GM21423 (cell line): ENCODE measurements around the gene INS.
"Not testable (repeated sequence)": the region's sequence is repeated elsewhere in the genome, so short reads cannot be mapped to it uniquely, and the experiment has no call there.

Experiments
- ATAC-seq: cut with Tn5 transposase; IDR thresholded peaks from one replicate; pipeline ENCODE4 v1.9.1; 2021; ENCODE audit warnings: mild to moderate bottlenecking, moderate library complexity; ENCODE audit not compliant: unreplicated experiment

Gene INS

DNA sequence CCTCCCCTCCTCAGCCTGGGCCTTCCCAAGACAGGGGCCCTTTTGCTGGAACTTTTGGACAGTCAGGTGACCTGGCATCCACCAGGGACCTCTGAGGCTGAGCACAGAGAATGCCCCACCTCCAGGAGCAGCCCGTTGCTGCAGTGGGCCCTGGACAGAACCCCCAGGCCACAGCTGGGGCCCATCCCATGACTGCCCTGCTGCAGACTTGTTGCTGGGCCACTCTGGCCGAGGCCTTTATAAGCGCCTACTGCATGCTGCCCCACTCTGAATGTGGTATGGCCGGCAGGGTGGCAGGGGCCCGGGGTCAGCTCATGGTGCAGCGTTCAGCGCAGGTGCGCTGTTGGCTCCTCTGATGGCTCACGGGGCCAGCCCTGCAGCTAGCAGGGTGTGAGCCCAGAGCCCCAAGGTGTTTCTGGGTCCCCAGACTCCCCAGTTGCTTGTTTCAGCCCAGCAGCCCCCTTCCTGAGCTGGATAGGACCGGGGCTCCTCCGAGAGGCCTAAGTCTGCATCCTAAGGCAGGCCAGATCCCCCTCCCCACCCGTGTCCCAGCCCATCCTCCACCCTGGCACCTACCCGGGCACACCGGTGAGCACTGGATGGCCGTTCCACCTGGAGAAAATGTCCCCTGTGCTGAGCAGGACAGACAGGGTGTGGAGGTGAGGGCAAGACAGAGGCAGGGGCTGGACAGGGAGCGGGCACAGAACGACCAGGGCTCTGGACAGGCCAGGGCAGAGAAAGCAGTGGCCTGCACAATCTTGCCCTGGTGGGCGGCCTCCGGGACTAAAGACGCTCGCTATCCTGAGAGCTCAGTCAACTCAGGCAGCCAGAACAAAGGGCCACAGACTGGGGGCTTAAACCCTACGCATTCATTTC, 38.7 kb upstream of the INS start:
- ATAC-seq = no peak

DNA sequence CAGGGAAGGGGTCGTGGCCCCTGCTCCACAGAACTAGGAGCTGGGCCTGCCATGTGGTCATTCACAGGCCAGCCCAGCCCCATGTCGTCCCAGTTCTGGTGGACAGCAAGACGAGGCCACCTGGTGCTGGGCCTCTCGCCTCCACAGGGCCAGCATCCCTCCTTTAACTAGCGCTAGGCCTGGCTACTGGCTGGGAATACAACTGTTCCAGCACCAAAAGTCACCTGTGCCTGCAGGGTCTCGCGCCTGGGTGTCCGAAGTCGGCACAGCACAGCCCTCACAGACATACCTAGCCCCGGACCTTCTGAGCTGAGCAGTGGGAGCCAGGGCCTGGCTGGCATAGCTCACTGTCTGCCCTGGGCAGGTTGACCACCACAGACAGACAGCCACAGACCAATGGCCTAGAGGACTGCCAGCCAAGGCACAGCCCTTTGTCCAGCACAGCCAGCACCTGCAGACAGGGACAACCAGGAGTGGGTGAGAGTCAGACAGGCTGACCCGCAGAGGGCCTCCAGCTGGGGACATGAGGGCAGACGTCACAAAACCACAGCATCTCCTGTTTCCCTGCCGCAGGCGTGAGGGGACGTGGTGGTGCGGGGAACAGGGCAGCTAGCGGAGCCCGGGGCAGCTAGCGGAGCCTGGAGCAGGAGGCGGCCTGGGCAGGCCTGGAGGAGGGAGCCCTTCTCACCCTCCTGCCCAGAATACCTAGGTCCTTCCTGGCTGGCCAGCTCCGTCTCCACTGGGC, 37.8 kb upstream of the INS start:
- ATAC-seq = no peak

DNA sequence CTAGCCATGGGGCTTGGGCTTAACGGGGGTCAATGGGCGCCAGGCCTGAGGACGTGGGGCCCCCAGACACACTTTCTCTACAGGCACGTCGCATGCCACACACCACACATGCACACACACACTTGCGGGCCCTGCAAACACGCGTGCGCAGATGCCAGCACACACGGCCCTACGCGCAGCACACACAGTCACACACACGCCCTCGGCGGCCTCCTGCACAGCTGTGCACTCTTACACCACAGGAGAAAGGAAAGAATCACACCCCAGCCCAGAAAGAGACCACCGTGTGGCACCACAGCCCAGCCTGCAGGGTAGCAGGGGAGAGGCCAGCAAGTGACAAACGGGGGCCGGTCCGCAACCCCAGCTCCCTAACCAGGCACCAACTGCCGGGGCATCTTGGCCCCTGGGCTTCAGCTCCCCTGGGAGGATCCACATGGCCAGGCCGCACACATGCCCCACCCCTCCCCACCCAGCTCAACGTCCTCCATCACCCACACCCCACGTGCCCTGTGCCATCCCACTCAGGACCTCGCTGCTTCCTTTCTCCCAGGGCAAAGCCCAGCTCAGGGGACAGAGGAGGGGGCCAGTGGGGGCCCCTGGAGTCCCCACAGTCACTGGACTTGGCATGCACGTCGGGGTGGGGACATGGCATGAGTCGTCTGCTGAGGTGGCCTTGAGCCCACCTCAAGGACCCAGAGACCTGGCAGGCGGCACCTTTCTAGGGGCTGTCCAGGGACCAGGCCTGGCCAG, 36.9 kb upstream of the INS start:
- no peak for ATAC-seq

DNA sequence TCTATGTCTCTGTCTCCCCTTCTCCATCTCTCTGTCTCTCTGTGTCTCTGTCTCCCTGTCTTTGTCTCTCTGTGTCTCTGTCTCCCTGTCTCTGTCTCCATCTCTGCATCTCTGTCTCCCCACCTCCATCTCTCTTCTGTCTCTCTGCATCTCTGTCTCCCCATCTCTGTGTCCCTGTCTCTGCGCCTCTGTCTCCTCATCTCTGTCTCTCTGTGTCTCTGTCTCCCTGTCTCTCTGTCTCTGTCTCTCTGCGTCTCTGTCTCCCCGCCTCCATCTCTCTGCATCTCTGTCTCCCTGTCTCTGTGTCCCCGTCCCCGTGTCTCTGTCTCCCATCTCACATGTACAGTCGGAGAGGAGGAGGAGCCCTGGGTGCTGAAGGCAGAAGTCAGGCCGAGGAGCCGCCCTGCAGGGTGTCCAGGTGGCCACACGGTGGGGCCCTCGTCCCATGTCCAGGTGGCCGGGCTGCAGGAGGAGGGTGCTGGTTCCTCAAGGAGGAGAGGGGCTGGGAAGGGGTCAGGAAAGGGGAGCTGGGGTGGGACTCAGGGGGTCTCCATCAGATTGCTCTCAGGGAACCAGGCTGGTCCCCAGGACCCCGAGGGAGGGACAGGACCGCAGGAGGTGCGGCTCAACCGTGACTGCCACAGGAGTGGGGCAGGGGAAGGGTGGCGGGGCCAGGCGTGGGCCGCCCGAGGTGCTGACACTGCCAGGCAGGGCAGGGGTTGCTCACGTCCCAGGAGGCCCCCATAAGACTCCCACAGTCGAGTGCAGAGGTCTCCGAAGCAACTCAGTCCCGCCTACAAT, 36.2 kb upstream of the INS start:
- no peak for ATAC-seq

DNA sequence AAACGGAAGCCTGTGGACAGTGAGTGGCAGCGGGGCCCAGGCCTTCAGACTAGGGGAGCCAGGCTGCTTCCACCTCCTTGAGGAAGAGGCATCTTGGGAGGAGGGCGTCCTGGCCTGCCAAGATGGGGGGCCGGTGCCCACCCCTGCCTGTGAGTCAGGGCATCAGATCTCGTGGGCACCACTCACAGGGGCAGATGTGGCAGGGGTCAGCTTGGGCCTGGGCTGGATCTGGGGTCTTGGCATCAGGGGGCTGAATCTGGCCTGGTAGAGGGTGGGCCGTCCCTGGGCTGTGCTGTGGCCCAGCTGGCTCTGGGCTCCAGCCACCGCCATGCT, 34.7 kb upstream of the INS start:
- ATAC-seq = no peak

DNA sequence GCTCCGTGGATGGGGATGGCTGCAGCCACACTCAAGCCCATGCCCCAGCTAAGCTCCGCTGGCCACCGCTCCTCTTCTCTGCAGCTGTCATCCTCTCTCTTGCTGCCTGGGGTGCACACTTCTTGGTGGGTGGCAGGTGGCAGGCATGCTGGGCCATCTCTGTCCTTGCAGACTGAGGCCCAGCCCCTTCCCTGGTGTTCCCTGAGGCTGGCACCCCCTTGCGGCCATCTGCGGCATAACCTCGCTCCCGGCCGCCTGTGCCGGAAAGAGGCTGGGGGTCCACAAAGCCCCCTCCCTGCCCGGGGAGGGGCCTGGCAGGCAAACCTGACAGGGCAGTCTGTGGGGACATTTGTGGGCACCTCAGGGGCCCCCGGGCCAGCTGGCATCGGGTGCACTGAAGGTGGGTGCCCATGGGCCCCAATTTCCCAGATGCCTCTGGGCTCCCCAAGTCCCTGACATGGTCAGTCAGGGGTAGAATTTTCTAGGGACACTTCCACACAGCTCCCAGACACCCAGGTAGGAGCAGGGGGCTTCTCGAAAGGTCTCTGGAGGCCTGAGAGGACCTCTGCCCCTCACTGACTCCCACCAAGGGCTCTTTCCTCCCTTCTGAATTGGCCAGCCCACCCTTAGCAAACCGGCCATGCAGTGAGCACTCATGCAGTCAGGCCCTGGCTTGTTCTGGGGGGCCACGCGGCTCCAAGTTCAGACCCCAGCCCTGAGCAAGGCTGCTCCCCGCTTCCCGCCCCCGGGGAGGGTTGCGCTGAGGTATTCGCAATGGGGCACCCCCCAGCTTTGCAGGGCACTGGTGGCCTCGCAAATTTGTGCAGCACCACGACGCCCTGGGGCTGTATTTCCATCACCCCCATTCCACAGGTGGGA, 34.1 kb upstream of the INS start:
- no peak for ATAC-seq

DNA sequence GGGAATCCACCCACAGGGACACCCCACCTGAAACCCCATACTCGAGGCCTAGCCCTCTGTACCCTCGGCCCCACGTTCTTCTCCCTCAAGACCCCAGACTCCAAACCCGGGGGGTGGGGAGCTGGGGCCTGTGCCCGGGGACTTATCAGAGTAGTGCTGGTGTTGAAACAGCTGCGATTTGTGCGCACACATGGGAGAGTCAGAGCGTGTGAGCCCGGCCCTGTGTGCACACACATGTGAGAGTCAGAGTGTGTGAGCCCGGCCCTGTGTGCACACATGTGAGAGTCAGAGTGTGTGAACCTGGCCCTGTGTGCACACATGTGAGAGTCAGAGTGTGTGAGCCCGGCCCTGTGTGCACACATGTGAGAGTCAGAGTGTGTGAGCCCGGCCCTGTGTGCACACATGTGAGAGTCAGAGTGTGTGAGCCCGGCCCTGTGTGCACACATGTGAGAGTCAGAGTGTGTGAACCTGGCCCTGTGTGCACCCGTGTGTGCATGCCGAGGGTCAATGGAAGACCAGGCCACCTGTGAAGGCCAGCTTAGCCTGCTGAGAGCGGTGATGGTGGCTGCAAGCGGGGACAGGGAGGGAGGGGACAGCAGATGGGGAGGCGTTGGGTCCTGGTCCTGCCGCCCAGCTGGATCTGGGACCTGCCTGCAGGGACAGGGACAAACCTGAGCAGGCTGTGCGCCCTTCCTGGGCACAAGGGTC, 33.0 kb upstream of the INS start:
- ATAC-seq = not testable (repeated sequence)

DNA sequence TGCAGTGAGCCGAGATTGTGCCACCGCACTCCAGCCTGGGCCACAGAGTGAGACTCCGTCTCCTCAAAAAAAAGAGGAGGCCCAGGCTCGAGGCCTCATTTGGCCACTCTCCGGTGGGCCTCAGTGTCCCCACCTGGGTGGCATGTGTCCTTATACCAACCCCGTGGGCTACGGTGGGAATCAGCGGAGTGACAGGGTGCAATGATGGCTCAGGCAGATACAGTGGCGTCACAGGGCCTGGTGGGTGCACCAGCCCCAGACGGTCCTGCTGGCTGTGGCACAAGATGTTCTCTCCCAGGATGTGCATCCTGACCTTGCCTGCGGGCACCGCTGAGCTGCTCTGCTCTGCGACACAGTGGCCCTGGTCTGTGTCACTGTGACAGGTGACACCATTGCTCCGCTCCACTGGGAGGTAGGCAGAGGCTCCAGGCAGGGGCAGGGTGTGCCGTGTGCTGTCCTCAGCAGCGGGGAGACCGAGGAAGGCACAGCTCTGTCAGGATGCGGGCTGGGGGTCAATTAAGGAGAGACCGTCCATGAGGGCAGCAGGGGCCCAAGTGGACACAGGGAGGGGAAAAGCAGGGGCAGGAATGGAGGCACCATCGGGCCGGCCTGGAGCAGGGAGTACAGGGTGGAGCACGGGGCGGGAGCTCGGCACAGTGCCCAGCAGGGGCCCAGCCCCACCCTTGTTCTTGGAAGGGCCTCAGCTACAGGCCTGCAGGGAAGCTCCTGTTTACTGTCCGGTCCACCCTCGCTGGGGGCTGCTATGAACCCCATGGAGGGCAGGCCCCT, 32.3 kb upstream of the INS start:
- no peak for ATAC-seq

DNA sequence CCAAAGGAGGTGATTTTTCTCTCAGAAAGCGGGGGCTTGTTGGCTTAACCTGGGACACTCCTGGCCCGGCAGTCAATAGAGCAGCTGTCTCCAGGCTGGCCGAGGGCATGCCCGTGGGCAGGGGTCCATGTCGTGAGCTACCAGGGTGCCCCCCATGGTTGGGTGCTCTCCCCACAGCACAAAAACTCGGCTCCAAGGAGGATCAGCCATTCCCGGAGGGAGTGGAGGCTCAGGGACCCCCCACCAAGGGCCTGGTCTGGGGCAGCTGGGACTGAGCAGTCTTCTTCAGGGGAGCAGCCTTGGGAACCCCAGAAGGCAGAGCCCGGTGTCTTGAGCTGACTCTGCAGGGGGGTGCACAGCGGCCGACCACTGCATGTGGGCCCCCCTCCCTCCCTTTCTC, 31.4 kb upstream of the INS start:
- ATAC-seq = no peak

DNA sequence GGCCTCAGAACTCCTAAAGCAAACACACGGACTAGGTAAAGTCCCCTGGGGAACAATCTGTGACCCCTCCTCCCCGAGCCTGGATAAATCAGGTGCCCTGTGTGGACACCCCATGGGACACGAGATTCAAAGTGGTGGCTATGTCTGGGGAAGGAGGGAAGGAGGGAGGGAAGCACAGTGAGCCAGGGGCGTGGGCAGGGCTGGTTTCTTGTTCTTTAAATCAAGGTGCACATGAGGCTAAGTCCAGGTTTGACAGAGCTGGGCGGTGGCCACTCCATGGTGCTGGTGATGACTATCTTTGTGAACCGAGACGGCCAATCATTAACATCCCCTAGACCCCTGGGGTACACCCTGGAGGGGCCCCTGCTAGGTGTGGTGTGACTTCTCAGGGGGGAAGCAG, 30.9 kb upstream of the INS start:
- ATAC-seq = no peak

DNA sequence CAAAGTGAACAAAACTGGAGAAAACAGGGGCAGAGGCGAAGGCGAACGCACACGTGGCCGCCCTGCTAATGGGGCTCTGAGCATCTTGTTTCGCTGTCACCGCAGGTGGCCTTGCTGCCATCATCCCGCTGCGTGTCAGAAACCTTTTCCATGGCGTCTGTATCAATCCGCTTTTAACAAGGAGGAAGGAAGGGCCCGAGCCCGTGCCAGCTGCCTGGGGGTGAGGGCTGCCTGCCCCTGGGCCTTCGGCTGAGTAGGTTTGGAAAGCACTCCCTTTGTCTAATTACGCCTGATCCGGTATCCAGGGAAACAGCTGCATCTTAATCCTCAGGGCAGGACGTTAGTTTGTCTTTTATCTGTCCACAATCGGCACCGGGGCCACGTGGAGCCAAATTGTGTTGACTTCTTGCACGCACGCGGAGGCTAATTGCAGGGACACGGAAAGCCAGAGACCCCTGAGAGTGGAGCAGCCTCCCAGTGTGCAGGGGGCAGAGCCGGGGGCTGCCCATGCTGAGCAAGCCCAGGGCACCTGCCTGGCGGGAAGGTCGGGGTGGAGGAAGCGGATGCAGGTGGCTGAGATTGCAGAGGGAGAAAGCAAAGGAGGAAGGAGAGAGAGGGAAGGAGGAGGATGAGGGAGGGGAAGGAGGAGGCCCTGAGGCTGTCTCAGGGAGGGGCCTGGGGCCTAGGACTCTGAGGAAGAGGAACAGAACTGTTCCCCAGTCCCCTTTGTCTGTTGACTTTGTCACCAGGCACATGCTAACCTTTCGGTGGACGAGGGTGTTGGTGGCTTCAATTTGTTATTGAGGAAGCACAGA, 29.9 kb upstream of the INS start:
- ATAC-seq = no peak

DNA sequence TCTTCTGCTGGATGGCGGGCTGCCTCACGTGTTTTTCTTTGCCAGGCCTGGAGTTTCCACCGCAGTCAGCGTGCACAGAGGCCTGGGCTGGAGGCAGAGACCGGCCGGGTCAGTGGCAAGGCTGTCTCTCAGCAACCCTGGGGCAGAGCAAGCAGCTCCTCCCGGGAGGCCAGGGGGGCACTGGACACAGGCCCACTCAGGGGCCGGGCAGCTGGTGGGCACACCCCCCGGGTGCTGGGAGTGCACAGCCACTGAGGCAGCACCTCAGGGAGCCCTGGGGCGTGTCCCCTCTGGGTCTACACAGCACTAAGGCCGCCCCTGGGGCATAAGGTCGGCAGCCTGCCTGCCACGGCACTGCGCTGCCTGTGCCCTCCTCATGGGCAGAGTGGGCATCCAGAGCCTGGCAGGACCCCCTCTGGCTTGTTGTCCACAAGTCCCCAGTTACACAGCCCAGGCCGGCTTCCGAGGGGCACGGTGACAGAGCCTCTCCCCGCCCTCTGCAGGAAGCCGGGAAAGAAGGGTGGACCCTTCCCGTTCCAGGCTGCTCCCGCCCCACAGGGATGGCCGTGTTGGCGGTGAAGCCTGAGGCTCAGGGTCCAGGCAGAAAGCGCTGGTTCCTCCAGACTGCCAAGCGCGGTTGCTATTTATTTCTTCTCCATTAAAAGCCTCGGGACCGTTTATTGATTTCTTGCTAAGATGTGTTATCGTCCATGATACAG, 29.1 kb upstream of the INS start:
- ATAC-seq = no peak

DNA sequence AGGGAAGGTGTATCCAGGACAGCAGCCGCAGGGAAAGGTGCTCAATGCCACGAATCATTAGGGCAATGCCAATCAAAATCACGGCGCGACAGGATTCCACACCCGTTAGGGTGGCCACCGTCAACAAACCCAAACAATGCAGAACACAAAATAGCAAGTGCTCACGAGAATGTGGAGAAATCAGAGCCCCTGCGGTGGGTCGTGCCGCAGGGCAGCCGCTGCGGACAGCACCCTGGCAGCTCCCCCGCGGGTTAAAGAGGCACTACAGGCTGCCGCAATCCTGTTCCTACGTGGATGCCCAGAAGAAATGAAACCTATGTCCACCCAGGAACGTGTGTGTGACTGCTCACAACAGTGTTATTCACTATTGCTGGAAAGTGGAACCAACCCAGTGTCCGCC, 27.7 kb upstream of the INS start:
- no peak for ATAC-seq

DNA sequence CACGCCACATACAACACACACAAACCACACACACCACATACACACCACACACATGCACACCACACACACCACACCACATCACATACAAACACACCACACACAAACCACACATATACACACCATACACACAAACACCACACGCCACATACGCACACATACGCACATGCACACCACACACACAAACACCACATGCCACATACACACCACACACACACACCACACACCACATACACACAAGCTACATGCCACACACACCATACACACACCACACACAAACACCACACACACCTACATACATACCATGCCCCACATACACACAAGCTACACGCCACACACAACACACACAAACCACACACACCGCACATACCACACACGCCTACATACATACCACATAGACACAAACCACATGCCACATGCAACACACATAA, 26.3 kb upstream of the INS start:
- ATAC-seq = no peak

DNA sequence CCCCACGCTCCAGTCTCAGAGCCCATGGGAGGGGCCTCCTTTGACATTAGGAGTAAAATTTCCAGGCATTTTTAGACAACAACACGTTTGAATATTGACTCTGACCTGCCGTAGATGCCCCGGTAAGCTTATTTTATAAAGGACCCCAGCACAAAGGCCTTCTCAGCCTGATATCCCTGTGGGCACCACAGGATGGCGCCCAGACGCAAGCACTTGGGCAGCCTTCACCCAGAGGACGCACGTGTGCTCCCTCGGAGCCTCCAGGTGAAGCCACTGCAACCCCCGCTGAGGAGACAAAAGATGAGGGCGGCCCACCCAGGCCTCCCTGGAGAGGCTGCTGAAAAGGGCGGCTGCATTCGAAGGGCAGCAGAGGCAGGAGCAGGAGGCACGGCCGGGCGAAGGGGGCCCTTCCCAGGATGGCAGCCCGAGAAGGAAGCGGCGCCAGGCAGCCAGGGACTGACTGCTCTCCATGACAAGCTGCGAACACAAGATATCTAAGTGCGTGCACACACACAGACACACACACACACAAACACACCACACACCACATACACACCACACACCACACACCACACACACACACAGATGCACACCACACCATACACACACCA, 25.8 kb upstream of the INS start:
- ATAC-seq = no peak

DNA sequence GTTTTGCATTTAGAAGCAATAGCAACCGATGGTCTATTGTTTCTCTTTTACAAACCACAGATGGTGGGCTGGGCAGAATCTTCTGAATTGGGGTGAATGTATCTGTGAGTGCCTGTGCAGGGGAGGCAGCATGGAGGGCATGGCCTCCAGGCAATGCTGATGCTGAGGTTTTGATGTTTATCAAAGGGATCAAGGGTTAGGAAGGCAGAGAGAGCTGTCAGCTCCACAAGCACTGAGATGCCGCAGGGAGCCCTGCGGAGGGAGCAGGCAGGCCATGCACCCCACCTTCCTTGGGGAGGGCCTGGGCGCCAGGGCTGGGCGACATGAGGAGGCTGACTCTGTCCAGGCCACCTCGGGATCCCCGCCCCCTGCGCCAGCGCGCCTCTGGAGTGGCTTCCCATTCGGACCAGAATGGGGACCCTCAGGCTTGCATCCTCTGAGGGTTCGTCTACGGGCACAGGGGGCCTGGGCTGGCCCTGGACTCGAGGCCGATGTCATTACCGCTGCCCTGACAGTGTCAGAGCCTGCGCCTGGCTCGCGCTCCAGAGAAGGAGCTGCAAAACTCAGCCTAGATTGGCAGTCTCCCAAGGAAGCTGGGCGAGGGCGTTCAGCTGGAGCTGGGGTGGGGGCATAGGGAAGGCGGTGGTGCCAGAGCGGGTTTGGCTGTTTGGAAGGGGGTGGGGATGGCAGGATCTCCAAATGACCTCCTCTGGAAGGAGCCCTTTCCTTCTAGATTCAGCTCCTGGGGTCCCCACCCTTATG, 24.5 kb upstream of the INS start:
- ATAC-seq = no peak
